HG03135 (cell line): ENCODE results near the gene TRAM1L1.
A peak's percentile ranks its signal among the peaks of the same experiment; 100 is the strongest.

ENCODE experiments used
- ATAC-seq: cut with Tn5 transposase; IDR thresholded peaks from one replicate; pipeline ENCODE4 v1.9.1; 2021; ENCODE audit warnings: mild to moderate bottlenecking, moderate library complexity; ENCODE audit not compliant: unreplicated experiment

TRAM1L1 gene

GRCh38 chr4:117084866-117085701 is at the start of gene TRAM1L1:
Gene TRAM1L1, minus strand, starts transcription at chr4:117085576. Its CDS starts 183 bp downstream, at chr4:117085393.
- ATAC-seq = peak; percentile 66

GRCh38 chr4:117134386-117134785 is 49.0 kb upstream of the TRAM1L1 start:
- ATAC-seq = no peak

GRCh38 chr4:117096886-117097285 is 11.5 kb upstream of the TRAM1L1 start:
- no peak for ATAC-seq

GRCh38 chr4:117096462-117096861 is 11.1 kb upstream of the TRAM1L1 start:
- ATAC-seq = no peak

GRCh38 chr4:117093571-117093970 is 8.2 kb upstream of the TRAM1L1 start:
- ATAC-seq = no peak

- no peak for ATAC-seq
These were observed 7.6 kb downstream of the TRAM1L1 start for GRCh38 chr4:117077760-117078159.

GRCh38 chr4:117068120-117068519 is 17.3 kb downstream of the TRAM1L1 start:
- no peak for ATAC-seq

GRCh38 chr4:117063961-117064696 is 21.2 kb downstream of the TRAM1L1 start:
- no peak for ATAC-seq

- no peak for ATAC-seq
These were observed 42.4 kb downstream of the TRAM1L1 start for GRCh38 chr4:117042962-117043361.
